Adrenal gland (tissue), 5 donors: ENCODE results near the gene TRIP11.

ENCODE experiments used
- CTCF ChIP-seq, 6 experiments: fragments of 450-650 bp in 4 of 6; fragments of 200-600 bp in 2 of 6; sonication (generic) in 1 of 6; IDR thresholded peaks; 1 replicate in 5 of 6; 2 replicates in 1 of 6; pipeline versions ENCODE4 v1.5.1 to v1.8.0; 2016 to 2021; ENCODE audit warnings: antibody characterized with exemption in 6 of 6, mild to moderate bottlenecking in 2 of 6, moderate library complexity in 1 of 6
- POLR2A ChIP-seq, 2 donors: fragments of 450-650 bp; IDR thresholded peaks; one replicate each; pipeline ENCODE4 v1.6.1; 2017; ENCODE audit warnings: antibody characterized with exemption in 2 of 2, mild to moderate bottlenecking in 2 of 2, moderate library complexity in 1 of 2
- donor health status: DM: no; HTN: no; CAD: no.

- TF ChIP-seq CTCF (IDR thresholded peaks at IDR 0.05), result no peak
- TF ChIP-seq POLR2A (IDR thresholded peaks at IDR 0.05), result no peak
These were observed 9.9 kb upstream of the TRIP11 start for GRCh38 chr14:92049781-92050180.
